ENCODE measurements around the gene MAML2. TPM values are rescaled to one million over a fixed set of nuclear protein-coding genes. Genes with fewer than 3 reads are reported as not detected.

The MAML2 gene
- total and polyA plus RNA-seq, 9 of the 15 experiments (the other 6 are each of a cell fraction or from before 2014, with no cell fraction given) = 0.79 to 6.8 (median 4.8) TPM

GRCh38 chr11:96082002-96082899 is 260.7 kb downstream of the MAML2 start (continued):
- TF ChIP-seq ZNF280A (IDR thresholded peaks at IDR 0.05; ENCODE audit: low read depth, partially characterized antibody) = no peak
- TF ChIP-seq SMARCE1 (IDR thresholded peaks at IDR 0.05) = peak; percentile 83
- peak in 1 of 2 experiments; percentile 65; a peak in 2 of 4 replicates for TF ChIP-seq MAZ (CRISPR knock-in tag; conservative IDR thresholded peaks at IDR 0.05 in 1 of 2, IDR thresholded peaks at IDR 0.05 in 1 of 2)
- TF ChIP-seq NFATC3 (IDR thresholded peaks at IDR 0.05) = 0 out of 2 replicates have a peak, but pooled peaks have one; percentile 65
- no peak for TF ChIP-seq THAP12 (CRISPR knock-in tag; IDR thresholded peaks at IDR 0.05)
- peak in 1 of 2 experiments; percentile 80; a peak in 2 of 4 replicates for TF ChIP-seq HDAC1 (IDR thresholded peaks at IDR 0.05)
- TF ChIP-seq RBM25 (IDR thresholded peaks at IDR 0.05; ENCODE audit: low read depth, low read length, severe bottlenecking) = no peak
- no peak for TF ChIP-seq ZFP91 (CRISPR knock-in tag; IDR thresholded peaks at IDR 0.05)
- TF ChIP-seq ILF3 (IDR thresholded peaks at IDR 0.05; ENCODE audit: borderline replicate concordance) = no peak
- 0 out of 2 replicates have a peak, but pooled peaks have one; percentile 42 for TF ChIP-seq ZNF24 (IDR thresholded peaks at IDR 0.05)
- TF ChIP-seq GATAD2A (IDR thresholded peaks at IDR 0.05) = peak; percentile 73; the same call in 1 of the 2 replicates
- no peak for TF ChIP-seq STAG1 (CRISPR knock-in tag; IDR thresholded peaks at IDR 0.05; ENCODE audit: borderline replicate concordance)
- peak; percentile 31; the same call in 1 of the 2 replicates for TF ChIP-seq TRIM28 (IDR thresholded peaks at IDR 0.05)
- peak; percentile 22 to 73 for TF ChIP-seq AFF1 (IDR thresholded peaks at IDR 0.05; ENCODE audit: low read depth in 1 of 2, partially characterized antibody in 2 of 2)
- TF ChIP-seq TBL1XR1 (IDR thresholded peaks at IDR 0.05; ENCODE audit: low read length in 2 of 2) = peak; percentile 23 to 86; a peak in 2 of 4 replicates
- TF ChIP-seq CREB1 (IDR thresholded peaks at IDR 0.05) = peak; percentile 43; the same call in 1 of the 2 replicates
- TF ChIP-seq CREB1 (CRISPR knock-in tag; IDR thresholded peaks at IDR 0.05) = peak; percentile 29; the same call in 1 of the 2 replicates
- no peak for TF ChIP-seq ZC3H4 (CRISPR knock-in tag; IDR thresholded peaks at IDR 0.05; ENCODE audit: borderline replicate concordance)

Measured in K562 (cell line).